ENCODE data around the gene ETV5.

Gene ETV5

DNA sequence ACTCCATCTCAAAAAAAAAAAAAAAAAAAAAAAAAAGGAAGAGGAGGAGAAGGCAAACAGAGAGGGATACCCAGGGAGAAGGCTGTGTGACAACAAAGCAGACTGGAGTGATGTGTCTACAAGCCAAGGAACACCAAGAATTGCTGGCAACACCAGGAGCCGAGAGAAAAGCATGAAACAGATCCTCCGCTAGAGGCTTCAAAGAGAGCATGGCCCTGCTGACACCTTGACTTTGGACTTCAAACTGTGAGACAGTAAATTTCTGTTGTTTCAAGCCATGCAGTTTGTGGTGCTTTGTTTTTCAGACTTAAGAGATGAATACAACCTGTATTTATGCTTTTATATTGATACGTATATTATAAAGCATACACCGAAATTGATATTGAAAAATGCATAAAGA lies 96.8 kb downstream of the ETV5 start:
- TF ChIP-seq, protein P1, sequence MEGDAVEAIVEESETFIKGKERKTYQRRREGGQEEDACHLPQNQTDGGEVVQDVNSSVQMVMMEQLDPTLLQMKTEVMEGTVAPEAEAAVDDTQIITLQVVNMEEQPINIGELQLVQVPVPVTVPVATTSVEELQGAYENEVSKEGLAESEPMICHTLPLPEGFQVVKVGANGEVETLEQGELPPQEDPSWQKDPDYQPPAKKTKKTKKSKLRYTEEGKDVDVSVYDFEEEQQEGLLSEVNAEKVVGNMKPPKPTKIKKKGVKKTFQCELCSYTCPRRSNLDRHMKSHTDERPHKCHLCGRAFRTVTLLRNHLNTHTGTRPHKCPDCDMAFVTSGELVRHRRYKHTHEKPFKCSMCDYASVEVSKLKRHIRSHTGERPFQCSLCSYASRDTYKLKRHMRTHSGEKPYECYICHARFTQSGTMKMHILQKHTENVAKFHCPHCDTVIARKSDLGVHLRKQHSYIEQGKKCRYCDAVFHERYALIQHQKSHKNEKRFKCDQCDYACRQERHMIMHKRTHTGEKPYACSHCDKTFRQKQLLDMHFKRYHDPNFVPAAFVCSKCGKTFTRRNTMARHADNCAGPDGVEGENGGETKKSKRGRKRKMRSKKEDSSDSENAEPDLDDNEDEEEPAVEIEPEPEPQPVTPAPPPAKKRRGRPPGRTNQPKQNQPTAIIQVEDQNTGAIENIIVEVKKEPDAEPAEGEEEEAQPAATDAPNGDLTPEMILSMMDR (IDR thresholded peaks at IDR 0.05; ENCODE audit: control insufficient read depth, insufficient read depth, low read depth, low read length, missing control alignments), result no peak
- H3K4me3 ChIP-seq (ENCODE audit: control insufficient read depth, low read depth, low read length), result no peak overlapping the region
- no peak for DNase-seq (ENCODE audit: low read depth)

DNA sequence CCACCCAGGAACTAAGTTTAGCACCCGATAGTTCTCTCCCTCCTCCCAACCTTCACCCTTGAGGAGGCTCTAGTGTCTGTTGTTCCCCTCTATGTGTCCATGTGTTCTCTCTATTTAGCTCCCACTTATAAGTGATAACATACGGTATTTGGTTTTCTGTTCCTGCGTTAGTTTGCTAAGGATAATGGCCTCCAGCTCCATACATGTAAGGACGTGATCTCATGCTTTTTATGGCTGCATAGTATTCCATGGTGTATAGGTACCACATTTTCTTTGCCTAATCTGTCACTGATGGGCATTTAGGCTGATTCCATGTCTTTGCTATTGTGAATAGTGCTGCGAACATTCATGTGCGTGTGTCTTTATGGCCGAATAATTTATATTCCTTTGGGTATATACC lies 104.2 kb downstream of the ETV5 start:
- TF ChIP-seq, protein P1 (IDR thresholded peaks at IDR 0.05; ENCODE audit: control insufficient read depth, insufficient read depth, low read depth, low read length, missing control alignments), result no peak
- DNase-seq (ENCODE audit: low read depth), result no peak
- H3K4me3 ChIP-seq (ENCODE audit: control insufficient read depth, low read depth, low read length), result no peak overlapping the region

DNA sequence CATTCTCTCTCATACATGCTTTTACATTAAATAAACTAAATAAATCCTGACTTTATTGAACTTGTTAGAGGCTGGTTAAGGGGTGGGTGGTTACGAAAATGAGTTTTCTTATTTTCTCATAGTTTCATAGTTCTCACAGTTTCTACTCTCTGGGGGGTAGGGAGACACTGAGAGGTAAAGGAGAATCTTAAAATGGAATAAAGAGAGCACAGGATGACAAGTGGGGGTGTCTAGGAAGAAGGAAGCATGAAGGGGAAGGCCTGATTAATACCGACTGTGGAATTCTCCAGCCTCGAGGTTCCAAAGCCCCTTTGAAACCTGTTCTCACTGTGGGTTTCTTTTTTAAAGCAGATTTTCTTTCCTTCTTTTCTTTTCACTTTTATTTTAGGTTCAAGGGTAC lies 104.7 kb downstream of the ETV5 start:
- TF ChIP-seq, protein P1 (IDR thresholded peaks at IDR 0.05; ENCODE audit: control insufficient read depth, insufficient read depth, low read depth, low read length, missing control alignments), result no peak
- H3K4me3 ChIP-seq (ENCODE audit: control insufficient read depth, low read depth, low read length), result no peak overlapping the region
- DNase-seq (ENCODE audit: low read depth), result no peak

- H3K4me3 ChIP-seq (ENCODE audit: control insufficient read depth, low read depth, low read length), result no peak overlapping the region
- TF ChIP-seq, protein P1 (IDR thresholded peaks at IDR 0.05; ENCODE audit: control insufficient read depth, insufficient read depth, low read depth, low read length, missing control alignments), result no peak
- no peak for DNase-seq (ENCODE audit: low read depth)
These were observed 105.3 kb downstream of the ETV5 start for GRCh38 chr3:186003610-186004009.

DNA sequence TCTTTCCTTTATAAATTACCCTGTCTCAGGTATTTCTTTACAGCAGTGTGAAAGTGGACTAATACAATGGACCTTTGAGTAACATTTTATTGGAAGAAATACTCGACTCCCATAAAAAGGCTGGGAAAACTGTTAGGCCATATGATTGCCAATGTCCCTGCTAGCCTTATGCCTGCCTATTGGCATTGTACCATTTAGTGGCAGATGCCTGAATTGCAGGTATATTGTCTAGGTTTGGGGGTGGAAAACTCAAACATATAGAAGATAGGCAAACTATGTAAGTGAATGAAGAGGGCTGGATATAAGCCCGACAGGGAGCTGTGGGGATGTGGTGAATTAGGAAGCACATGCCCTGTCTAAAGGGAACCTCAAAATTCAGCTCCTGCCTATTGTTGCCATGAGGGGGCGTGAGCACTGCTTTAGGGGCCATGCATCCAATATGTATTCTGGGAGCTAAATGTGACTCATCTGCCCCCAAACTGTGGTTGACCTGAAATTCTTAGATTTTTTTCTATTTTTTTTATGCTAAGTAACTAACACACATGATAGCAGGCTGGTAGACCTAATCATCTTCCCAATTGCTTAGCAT lies 105.9 kb downstream of the ETV5 start:
- no peak for DNase-seq (ENCODE audit: low read depth)
- TF ChIP-seq, protein P1 (IDR thresholded peaks at IDR 0.05; ENCODE audit: control insufficient read depth, insufficient read depth, low read depth, low read length, missing control alignments), result peak; percentile 35
- H3K4me3 ChIP-seq (ENCODE audit: control insufficient read depth, low read depth, low read length), result no peak overlapping the region

DNA sequence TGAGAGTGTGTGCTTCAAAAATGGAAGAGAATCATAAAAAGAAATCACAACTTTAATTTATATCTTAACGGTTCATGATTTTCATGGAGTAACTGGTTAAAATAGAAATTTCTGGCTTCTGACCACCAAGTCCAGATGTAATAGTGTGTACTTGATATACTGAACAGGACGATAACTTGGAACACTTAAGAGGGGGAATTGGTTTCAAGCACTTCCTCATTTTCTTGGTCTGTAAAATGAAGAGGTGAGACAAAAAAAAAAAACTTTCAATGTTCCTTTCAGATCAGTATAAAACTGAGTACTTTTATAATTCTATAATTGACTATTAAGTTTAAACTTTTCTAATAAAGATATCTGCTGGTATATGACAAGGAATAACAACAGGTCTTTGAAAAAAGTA lies 107.0 kb downstream of the ETV5 start:
- TF ChIP-seq, protein P1 (IDR thresholded peaks at IDR 0.05; ENCODE audit: control insufficient read depth, insufficient read depth, low read depth, low read length, missing control alignments), result no peak
- DNase-seq (ENCODE audit: low read depth), result no peak
- no peak overlapping the region for H3K4me3 ChIP-seq (ENCODE audit: control insufficient read depth, low read depth, low read length)

GRCh38 chr3:185999221-185999620 lies 109.7 kb downstream of the ETV5 start:
- TF ChIP-seq, protein P1 (IDR thresholded peaks at IDR 0.05; ENCODE audit: control insufficient read depth, insufficient read depth, low read depth, low read length, missing control alignments), result no peak
- no peak overlapping the region for H3K4me3 ChIP-seq (ENCODE audit: control insufficient read depth, low read depth, low read length)
- DNase-seq (ENCODE audit: low read depth), result no peak

Measured in AG09309 (cell line).